SK-N-SH treated with all-trans-retinoic acid at 6 μM for 48 hours (cell line): Measurements from ENCODE around the gene AGAP1.
A peak's percentile ranks its signal among the peaks of the same experiment; 100 is the strongest.

ENCODE experiments used
- ATAC-seq: fragments of 200-7000 bp; cut with Tn5 transposase; 3 replicates; pipeline ENCODE4 v1.9.1; 2020; ENCODE audit warnings: mild to moderate bottlenecking, moderate library complexity
- ARNTL ChIP-seq: fragments of 450-650 bp; formaldehyde crosslinking; IDR thresholded peaks from 2 replicates; pipeline ENCODE4 v1.5.0; 2020; ENCODE audit warnings: low read depth, mild to moderate bottlenecking, moderate library complexity, borderline replicate concordance
- BACH2 ChIP-seq: fragments of 250-450 bp; sonication (Bioruptor Pico); IDR thresholded peaks from 2 replicates; pipeline ENCODE4 v1.9.0; 2021; ENCODE audit warnings: mild to moderate bottlenecking, borderline replicate concordance
- CSDC2 ChIP-seq: fragments of 250-450 bp; sonication (Bioruptor Pico); IDR thresholded peaks from 2 replicates; pipeline ENCODE4 v1.5.0; 2020; ENCODE audit warnings: mild to moderate bottlenecking, moderate library complexity
- CSRNP3 ChIP-seq: fragments of 250-450 bp; sonication (Bioruptor Pico); IDR thresholded peaks from 2 replicates; pipeline ENCODE4 v1.5.1; 2021; ENCODE audit warnings: mild to moderate bottlenecking, moderate library complexity
- ESRRG ChIP-seq: fragments of 250-450 bp; sonication (Bioruptor Pico); IDR thresholded peaks from 2 replicates; pipeline ENCODE4 v1.6.1; 2021; ENCODE audit warnings: mild to moderate bottlenecking
- GLIS3 ChIP-seq: fragments of 250-450 bp; sonication (Bioruptor Pico); IDR thresholded peaks from 2 replicates; pipeline ENCODE4 v1.5.0; 2020; ENCODE audit warnings: mild to moderate bottlenecking, moderate library complexity
- ISL1 ChIP-seq: fragments of 250-450 bp; sonication (Bioruptor Pico); IDR thresholded peaks from 2 replicates; pipeline ENCODE4 v2.1.2; 2022; ENCODE audit warnings: mild to moderate bottlenecking, moderate library complexity
- OSR1 ChIP-seq: fragments of 250-450 bp; sonication (Bioruptor Pico); IDR thresholded peaks from 2 replicates; pipeline ENCODE4 v1.8.0; 2022; ENCODE audit warnings: moderate library complexity, mild to moderate bottlenecking, inconsistent platforms
- POU6F1 ChIP-seq: fragments of 250-450 bp; sonication (Bioruptor Pico); IDR thresholded peaks from 2 replicates; pipeline ENCODE4 v1.8.0; 2021; ENCODE audit warnings: low read depth, mild to moderate bottlenecking, moderate library complexity, borderline replicate concordance
- PPARA ChIP-seq: fragments of 250-450 bp; sonication (Bioruptor Pico); IDR thresholded peaks from 2 replicates; pipeline ENCODE4 v1.5.0; 2020; ENCODE audit warnings: mild to moderate bottlenecking, borderline replicate concordance
- RARB ChIP-seq: fragments of 250-450 bp; sonication (Bioruptor Pico); IDR thresholded peaks from 2 replicates; pipeline ENCODE4 v1.8.0; 2021; ENCODE audit warnings: mild to moderate bottlenecking, moderate library complexity
- SNAI2 ChIP-seq: fragments of 250-450 bp; sonication (Bioruptor Pico); IDR thresholded peaks from 2 replicates; pipeline ENCODE4 v1.5.0; 2020; ENCODE audit warnings: mild to moderate bottlenecking, moderate library complexity
- TCF4 ChIP-seq: fragments of 250-450 bp; sonication (Bioruptor Pico); IDR thresholded peaks from 2 replicates; pipeline ENCODE4 v1.8.0; 2021; ENCODE audit warnings: mild to moderate bottlenecking, moderate library complexity, borderline replicate concordance
- TOX ChIP-seq: fragments of 250-450 bp; sonication (Bioruptor Pico); IDR thresholded peaks from 2 replicates; pipeline ENCODE4 v1.8.0; 2021; ENCODE audit warnings: mild to moderate bottlenecking, moderate library complexity, borderline replicate concordance
- TSHZ2 ChIP-seq: fragments of 250-450 bp; sonication (Bioruptor Pico); IDR thresholded peaks from 2 replicates; pipeline ENCODE4 v1.5.0; 2020; ENCODE audit warnings: mild to moderate bottlenecking, moderate library complexity
- ZC3H10 ChIP-seq: fragments of 250-450 bp; sonication (Bioruptor Pico); IDR thresholded peaks from 2 replicates; pipeline ENCODE4 v1.5.1; 2021; ENCODE audit warnings: mild to moderate bottlenecking, moderate library complexity
- ZFP3 ChIP-seq: fragments of 250-450 bp; sonication (Bioruptor Pico); IDR thresholded peaks from 2 replicates; pipeline ENCODE4 v1.5.0; 2020; ENCODE audit warnings: mild to moderate bottlenecking, moderate library complexity
- ZFP30 ChIP-seq: fragments of 450-650 bp; formaldehyde crosslinking; IDR thresholded peaks from 2 replicates; pipeline ENCODE4 v1.5.0; 2022; ENCODE audit warnings: mild to moderate bottlenecking, moderate library complexity
- ZNF565 ChIP-seq: fragments of 450-650 bp; formaldehyde crosslinking; conservative IDR thresholded peaks from 2 replicates; pipeline ENCODE4 v1.5.0; 2020; ENCODE audit warnings: low read depth, mild to moderate bottlenecking, moderate library complexity
- ZNF8 ChIP-seq: fragments of 450-650 bp; formaldehyde crosslinking; IDR thresholded peaks from 2 replicates; pipeline ENCODE4 v1.5.0; 2020; ENCODE audit warnings: mild to moderate bottlenecking, moderate library complexity

AGAP1 gene

GRCh38 chr2:236075802-236076201 lies 582.0 kb downstream of the AGAP1 start:
- ATAC-seq, result no peak
- TF ChIP-seq POU6F1, result no peak

GRCh38 chr2:236078297-236079255 lies 584.7 kb downstream of the AGAP1 start:
- ATAC-seq, result peak; percentile 95
- TF ChIP-seq ZFP3 (CRISPR knock-in tag), result peak; percentile 49; the same call in 1 of the 2 replicates
- peak; percentile 88 for TF ChIP-seq CSDC2 (CRISPR knock-in tag)
- TF ChIP-seq GLIS3 (CRISPR knock-in tag), result peak; percentile 43; the same call in 1 of the 2 replicates
- TF ChIP-seq TOX (CRISPR knock-in tag), result no peak
- peak; percentile 58 for TF ChIP-seq ISL1
- no peak for TF ChIP-seq ZNF8
- TF ChIP-seq POU6F1, result no peak
- TF ChIP-seq, all 23 proteins: peak for 4

- ATAC-seq, result no peak
- no peak for TF ChIP-seq CSDC2 (CRISPR knock-in tag)
- no peak for TF ChIP-seq ZNF8
- no peak for TF ChIP-seq GLIS3 (CRISPR knock-in tag)
- TF ChIP-seq SNAI2 (CRISPR knock-in tag), result no peak
Measured at GRCh38 chr2:236080412-236080811, 586.6 kb downstream of the AGAP1 start.

GRCh38 chr2:236081171-236081570 lies 587.3 kb downstream of the AGAP1 start:
- TF ChIP-seq ZFP3 (CRISPR knock-in tag) (no peak), RARB (CRISPR knock-in tag) (no peak), SNAI2 (CRISPR knock-in tag) (no peak), GLIS3 (CRISPR knock-in tag) (no peak), TCF4 (CRISPR knock-in tag) (no peak), BACH2 (no peak), ZC3H10 (CRISPR knock-in tag) (no peak)

GRCh38 chr2:236082061-236082460 lies 588.2 kb downstream of the AGAP1 start:
- no peak for TF ChIP-seq ESRRG
- no peak for TF ChIP-seq ZNF8
- no peak for TF ChIP-seq ZFP30
- no peak for TF ChIP-seq PPARA
- no peak for TF ChIP-seq GLIS3 (CRISPR knock-in tag)
- TF ChIP-seq ARNTL, result no peak
- no peak for ATAC-seq

More at GRCh38 chr2:236081171-236081570, 587.3 kb downstream of the AGAP1 start:
- ATAC-seq, result no peak

- no peak for TF ChIP-seq TCF4 (CRISPR knock-in tag)
- no peak for TF ChIP-seq ZNF565 (CRISPR knock-in tag)
- TF ChIP-seq ZNF8, result no peak
- TF ChIP-seq ZFP3 (CRISPR knock-in tag), result no peak
- TF ChIP-seq GLIS3 (CRISPR knock-in tag), result no peak
- no peak for TF ChIP-seq OSR1
- TF ChIP-seq CSRNP3, result no peak
- TF ChIP-seq ARNTL, result no peak
- TF ChIP-seq TSHZ2 (CRISPR knock-in tag), result no peak
- TF ChIP-seq POU6F1, result no peak
- no peak for TF ChIP-seq ZFP30
- ATAC-seq, result no peak
Measured at GRCh38 chr2:236083934-236084333, 590.1 kb downstream of the AGAP1 start.
